Ovary (tissue), 3 donors: ENCODE data around the gene WNT2B.

ENCODE experiments used
- EP300 ChIP-seq: sonication (generic); formaldehyde crosslinking; IDR thresholded peaks from one replicate; pipeline ENCODE4 v1.6.1; 2017; ENCODE audit warnings: antibody characterized with exemption
- POLR2A ChIP-seq: fragments of 450-650 bp; IDR thresholded peaks from one replicate; pipeline ENCODE4 v1.6.1; 2017; ENCODE audit warnings: antibody characterized with exemption, mild to moderate bottlenecking, moderate library complexity
- TF ChIP-seq, protein P1 (sequence below), 3 donors: fragments of 450-650 bp in 2 of 3; fragments of 200-600 bp in 1 of 3; IDR thresholded peaks; one replicate each; pipeline versions ENCODE4 v1.5.1 to v1.8.0; 2016 to 2022; ENCODE audit warnings: antibody characterized with exemption in 3 of 3, mild to moderate bottlenecking in 1 of 3
- donor health status: DM: no; HTN: no; CAD: no.

DNA sequence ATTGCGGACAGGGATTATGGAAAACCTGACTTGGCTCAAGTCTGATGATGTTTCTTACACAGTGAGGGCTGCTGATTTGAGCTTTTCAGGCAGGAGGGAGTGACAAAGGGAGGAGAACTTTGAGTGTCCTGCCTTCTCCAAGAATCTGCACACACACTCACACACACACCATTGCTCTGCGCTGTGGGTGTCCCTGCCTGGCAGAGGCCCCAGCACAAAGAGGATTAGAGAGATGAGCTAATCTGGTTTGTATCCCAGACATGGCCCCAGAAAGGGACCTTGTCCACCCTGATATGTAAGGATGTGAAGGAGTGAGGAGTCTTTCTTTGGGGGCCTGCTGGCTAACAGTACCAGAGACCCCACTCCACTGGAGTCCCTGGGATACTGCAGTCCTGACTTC is 5.9 kb upstream of the WNT2B start:
- TF ChIP-seq, protein P1, sequence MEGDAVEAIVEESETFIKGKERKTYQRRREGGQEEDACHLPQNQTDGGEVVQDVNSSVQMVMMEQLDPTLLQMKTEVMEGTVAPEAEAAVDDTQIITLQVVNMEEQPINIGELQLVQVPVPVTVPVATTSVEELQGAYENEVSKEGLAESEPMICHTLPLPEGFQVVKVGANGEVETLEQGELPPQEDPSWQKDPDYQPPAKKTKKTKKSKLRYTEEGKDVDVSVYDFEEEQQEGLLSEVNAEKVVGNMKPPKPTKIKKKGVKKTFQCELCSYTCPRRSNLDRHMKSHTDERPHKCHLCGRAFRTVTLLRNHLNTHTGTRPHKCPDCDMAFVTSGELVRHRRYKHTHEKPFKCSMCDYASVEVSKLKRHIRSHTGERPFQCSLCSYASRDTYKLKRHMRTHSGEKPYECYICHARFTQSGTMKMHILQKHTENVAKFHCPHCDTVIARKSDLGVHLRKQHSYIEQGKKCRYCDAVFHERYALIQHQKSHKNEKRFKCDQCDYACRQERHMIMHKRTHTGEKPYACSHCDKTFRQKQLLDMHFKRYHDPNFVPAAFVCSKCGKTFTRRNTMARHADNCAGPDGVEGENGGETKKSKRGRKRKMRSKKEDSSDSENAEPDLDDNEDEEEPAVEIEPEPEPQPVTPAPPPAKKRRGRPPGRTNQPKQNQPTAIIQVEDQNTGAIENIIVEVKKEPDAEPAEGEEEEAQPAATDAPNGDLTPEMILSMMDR (IDR thresholded peaks at IDR 0.05): no peak
- no peak for TF ChIP-seq EP300
- no peak for TF ChIP-seq POLR2A
